GM12873 (cell line): Measurements from ENCODE around the gene A3GALT2.

Experiments
- CTCF ChIP-seq: IDR thresholded peaks from 2 replicates; pipeline ENCODE4 v1.5.1; 2012; ENCODE audit warnings: low read depth, mild to moderate bottlenecking, moderate library complexity, low read length, control low read depth; ENCODE audit not compliant: insufficient read depth; ENCODE audit errors: missing control alignments

A3GALT2 gene

GRCh38 chr1:33324677-33325575, 4.0 kb upstream of the A3GALT2 start:
- TF ChIP-seq CTCF, result no peak

- TF ChIP-seq CTCF, result no peak
Observed at GRCh38 chr1:33323663-33324477, 3.0 kb upstream of the A3GALT2 start.

- no peak for TF ChIP-seq CTCF
Observed at GRCh38 chr1:33322870-33323585, 2.1 kb upstream of the A3GALT2 start.

GRCh38 chr1:33322109-33322508, 1.2 kb upstream of the A3GALT2 start:
- TF ChIP-seq CTCF, result no peak

- no peak for TF ChIP-seq CTCF
Observed at GRCh38 chr1:33321178-33321577, 280 bp upstream of the A3GALT2 start.

- TF ChIP-seq CTCF, result no peak
Observed at GRCh38 chr1:33319949-33320618, 814 bp downstream of the A3GALT2 start.
